Glutamatergic neuron (in vitro differentiated cells): ENCODE results near the gene SP2. TPM values are rescaled to one million over a fixed set of nuclear protein-coding genes. Genes with fewer than 3 reads are reported as not detected.
A peak's percentile ranks its signal among the peaks of the same experiment; 100 is the strongest.

Source experiments
- DNase-seq: peaks from one replicate; pipeline ENCODE4 v3.0.0; 2022
- H3K27ac Mint-ChIP-seq: one replicate; pipeline ENCODE4 v1.8.0; 2020; ENCODE audit warnings: mild to moderate bottlenecking, mixed read lengths, inconsistent platforms; ENCODE audit not compliant: unreplicated experiment
- H3K27me3 Mint-ChIP-seq: one replicate; pipeline ENCODE4 v1.8.0; 2020; ENCODE audit warnings: mild to moderate bottlenecking, moderate library complexity, mixed read lengths, inconsistent platforms; ENCODE audit not compliant: unreplicated experiment
- H3K36me3 Mint-ChIP-seq: one replicate; pipeline ENCODE4 v1.8.0; 2020; ENCODE audit warnings: mild to moderate bottlenecking, mixed read lengths, inconsistent platforms; ENCODE audit not compliant: unreplicated experiment
- H3K4me1 Mint-ChIP-seq: one replicate; pipeline ENCODE4 v1.8.0; 2020; ENCODE audit warnings: mild to moderate bottlenecking, low read depth, mixed read lengths, inconsistent platforms; ENCODE audit not compliant: unreplicated experiment
- H3K4me3 Mint-ChIP-seq: one replicate; pipeline ENCODE4 v1.8.0; 2020; ENCODE audit warnings: mild to moderate bottlenecking, mixed read lengths, inconsistent platforms; ENCODE audit not compliant: unreplicated experiment
- H3K9me3 Mint-ChIP-seq: one replicate; pipeline ENCODE4 v1.8.0; 2020; ENCODE audit warnings: mild to moderate bottlenecking, moderate library complexity, mixed read lengths, inconsistent platforms; ENCODE audit not compliant: unreplicated experiment
- CTCF ChIP-seq: fragments of 200-600 bp; sonication (generic); IDR thresholded peaks from one replicate; pipeline ENCODE4 v1.5.0; 2021; ENCODE audit not compliant: partially characterized antibody, unreplicated experiment
- total RNA-seq: library from RNA; stranded (reverse); fragmentation: NEBNext Ultra II Directional; extraction: Animal tissue kit (Norgen Biotek cat#: 25700); gene quantifications from one replicate; pipeline ENCODE4 v1.2.1, GENCODE V29; 2021; ENCODE audit not compliant: unreplicated experiment

Gene SP2
- total RNA-seq, 1 donor from 2014 or later: 17.8 TPM

DNA sequence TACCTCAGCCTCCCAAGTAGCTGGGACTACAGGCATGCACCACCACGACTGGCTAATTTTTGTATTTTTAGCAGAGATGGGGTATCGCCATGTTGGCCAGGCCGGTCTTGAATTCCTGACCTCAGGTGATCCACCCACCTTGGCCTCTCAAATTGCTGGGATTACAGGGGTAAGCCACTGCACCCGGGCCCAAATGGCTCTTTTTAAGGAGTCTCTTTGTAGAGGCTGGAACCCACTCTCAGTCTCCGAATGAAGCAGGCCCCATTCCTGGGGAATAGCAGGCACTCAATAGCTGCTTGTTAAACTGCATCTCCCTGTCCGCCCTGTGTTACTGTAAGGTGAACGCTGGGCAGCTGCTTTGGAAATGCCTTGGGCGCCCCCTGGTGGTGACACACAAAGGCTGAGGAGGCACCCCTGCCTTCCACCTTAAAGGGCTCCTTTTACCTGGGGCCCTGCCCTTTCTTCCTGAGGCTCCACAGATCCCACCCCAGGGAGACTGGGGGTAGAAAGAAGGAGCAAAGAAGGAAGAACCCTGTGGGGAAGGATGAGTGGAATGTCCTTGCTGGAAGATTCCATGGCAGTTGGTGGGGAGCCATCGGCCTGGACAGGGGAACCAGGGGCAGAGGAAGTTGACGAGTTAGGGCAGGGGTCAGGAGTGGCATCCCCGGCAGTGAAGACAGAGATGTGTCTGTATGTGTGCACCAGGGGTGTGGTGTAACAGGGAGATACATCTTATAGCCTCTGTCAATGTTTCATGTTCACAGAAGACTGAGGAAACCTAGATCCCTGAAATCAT is 6.1 kb upstream of the SP2 start:
- no peaks in the 10 kb centered on the region for H3K4me1 Mint-ChIP-seq
- no peak overlapping the region for H3K27ac Mint-ChIP-seq
- H3K9me3 Mint-ChIP-seq: no peaks in the 10 kb centered on the region
- no peak overlapping the region for H3K4me3 Mint-ChIP-seq
- peak; percentile 98 for TF ChIP-seq CTCF
- no peaks in the 10 kb centered on the region for H3K27me3 Mint-ChIP-seq
- peak; percentile 92 for DNase-seq
- no peaks in the 10 kb centered on the region for H3K36me3 Mint-ChIP-seq

- peaks cover 3% of the 10 kb centered on the region for H3K9me3 Mint-ChIP-seq
- peak overlapping the region; percentile 16 for H3K4me3 Mint-ChIP-seq
- no peak for DNase-seq
- no peaks in the 10 kb centered on the region for H3K4me1 Mint-ChIP-seq
- no peak overlapping the region for H3K27ac Mint-ChIP-seq
- H3K27me3 Mint-ChIP-seq: no peaks in the 10 kb centered on the region
- no peak for TF ChIP-seq CTCF
- no peaks in the 10 kb centered on the region for H3K36me3 Mint-ChIP-seq
Observed at GRCh38 chr17:47891545-47892088, 4.4 kb upstream of the SP2 start.

- peak overlapping the region; percentile 92 for H3K27ac Mint-ChIP-seq
- peaks cover 6% of the 10 kb centered on the region for H3K9me3 Mint-ChIP-seq
- TF ChIP-seq CTCF: no peak
- DNase-seq: no peak
- peaks cover 6% of the 10 kb centered on the region for H3K4me1 Mint-ChIP-seq
- H3K36me3 Mint-ChIP-seq: peaks cover 5% of the 10 kb centered on the region
- peak overlapping the region; percentile 96 for H3K4me3 Mint-ChIP-seq
- H3K27me3 Mint-ChIP-seq: no peaks in the 10 kb centered on the region
Observed at GRCh38 chr17:47894498-47895346, 1.3 kb upstream of the SP2 start.

DNA sequence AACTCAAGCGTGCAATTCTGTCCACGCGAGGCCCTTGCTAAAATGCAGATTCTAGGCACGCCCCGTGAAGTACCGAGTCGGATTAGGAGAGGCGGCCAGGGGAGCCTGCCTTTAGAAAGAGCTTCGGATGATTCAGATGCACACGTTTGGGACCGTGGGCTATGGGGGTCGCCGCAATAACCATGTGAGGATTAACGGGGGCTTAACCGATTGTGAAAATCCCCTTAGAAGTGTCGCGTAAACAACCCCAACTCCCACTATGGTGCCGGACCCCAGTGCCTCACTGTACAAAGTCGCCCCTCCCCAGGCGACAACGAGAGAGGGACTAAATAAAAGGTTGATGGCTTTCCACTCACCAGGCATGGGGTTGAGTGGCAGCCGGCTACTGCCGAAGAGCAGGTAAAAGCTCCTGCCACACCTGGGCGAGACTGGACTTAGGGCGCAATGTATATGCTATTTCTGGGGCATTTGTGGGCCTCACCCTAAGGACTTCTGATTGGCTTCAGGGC is 635 bp upstream of the SP2 start:
- peaks cover 6% of the 10 kb centered on the region for H3K9me3 Mint-ChIP-seq
- H3K27ac Mint-ChIP-seq: peak overlapping the region; percentile 92
- no peak for TF ChIP-seq CTCF
- H3K27me3 Mint-ChIP-seq: no peaks in the 10 kb centered on the region
- no peak for DNase-seq
- H3K36me3 Mint-ChIP-seq: peaks cover 5% of the 10 kb centered on the region
- peak overlapping the region; percentile 96 for H3K4me3 Mint-ChIP-seq
- H3K4me1 Mint-ChIP-seq: peaks cover 6% of the 10 kb centered on the region
